Esophagus muscularis mucosa (tissue), 4 donors: ENCODE measurements around the gene SNX13. TPM values are rescaled to one million over a fixed set of nuclear protein-coding genes. Genes with fewer than 3 reads are reported as not detected.

ENCODE experiments used
- DNase-seq: peaks from one replicate; pipeline ENCODE4 v3.0.0-alpha.2; 2017; ENCODE audit errors: extremely low spot score
- H3K27ac ChIP-seq, 4 donors: fragments of 200-600 bp; sonication (generic); replicated peaks in 1 of 4; 1 replicate in 3 of 4; 2 replicates in 1 of 4; pipeline ENCODE4 v1.5.1; 2016 to 2019; ENCODE audit warnings: mild to moderate bottlenecking in 1 of 4
- H3K27me3 ChIP-seq, 4 donors: fragments of 200-600 bp; sonication (generic); one replicate each; pipeline versions ENCODE4 v1.5.1 to v1.6.0; 2016 to 2019
- H3K36me3 ChIP-seq, 4 donors: fragments of 200-600 bp; sonication (generic); one replicate each; pipeline ENCODE4 v1.5.1; 2016 to 2019
- H3K4me1 ChIP-seq, 4 donors: fragments of 200-600 bp; sonication (generic); one replicate each; pipeline ENCODE4 v1.5.1; 2016 to 2019
- H3K4me3 ChIP-seq, 4 donors: fragments of 200-600 bp; sonication (generic); 1 replicate in 2 of 4; 2 replicates in 2 of 4; pipeline ENCODE4 v1.5.1; 2016 to 2019; ENCODE audit warnings: mild to moderate bottlenecking in 4 of 4, moderate library complexity in 1 of 4
- H3K9me3 ChIP-seq, 4 donors: fragments of 200-600 bp; sonication (generic); 1 replicate in 3 of 4; 2 replicates in 1 of 4; pipeline ENCODE4 v1.5.1; 2016 to 2019
- CTCF ChIP-seq, 3 experiments: fragments of 200-600 bp in 2 of 3; fragments of 450-650 bp in 1 of 3; sonication (generic) in 2 of 3; IDR thresholded peaks; one replicate each; pipeline ENCODE4 v1.5.1; 2017 to 2019; ENCODE audit warnings: antibody characterized with exemption in 3 of 3, mild to moderate bottlenecking in 2 of 3, moderate library complexity in 1 of 3
- EP300 ChIP-seq: sonication (generic); formaldehyde crosslinking; IDR thresholded peaks from one replicate; pipeline ENCODE4 v1.6.1; 2017; ENCODE audit warnings: antibody characterized with exemption
- POLR2A ChIP-seq: fragments of 450-650 bp; IDR thresholded peaks from one replicate; pipeline ENCODE4 v1.6.1; 2017; ENCODE audit warnings: antibody characterized with exemption, moderate library complexity, mild to moderate bottlenecking, low read depth
- POLR2AphosphoS5 ChIP-seq, 2 donors: sonication (generic); formaldehyde crosslinking; IDR thresholded peaks; one replicate each; pipeline ENCODE4 v1.6.1; 2017; ENCODE audit warnings: antibody characterized with exemption in 2 of 2
- WGBS: methylation state at CpG from one replicate; pipeline ENCODE4 v1.1.5; 2018; 5-methylcytosine and 5-hydroxymethylcytosine counted together
- intact Hi-C: fragments of 100-400 bp; cut with DNase I; formaldehyde crosslinking; loops from one replicate; pipeline ENCODE4 v1.15.1; 2023
- total RNA-seq, 4 donors: library from RNA; depleted of rRNA; stranded (reverse); fragments of >200 nt; gene quantifications; one replicate each; pipeline versions ENCODE4 v1.1.0 to v1.2.1, GENCODE V29; 2016

The SNX13 gene
- total RNA-seq, 4 donors from 2014 or later: 37.9 to 51.8 (median 43.9) TPM

DNA sequence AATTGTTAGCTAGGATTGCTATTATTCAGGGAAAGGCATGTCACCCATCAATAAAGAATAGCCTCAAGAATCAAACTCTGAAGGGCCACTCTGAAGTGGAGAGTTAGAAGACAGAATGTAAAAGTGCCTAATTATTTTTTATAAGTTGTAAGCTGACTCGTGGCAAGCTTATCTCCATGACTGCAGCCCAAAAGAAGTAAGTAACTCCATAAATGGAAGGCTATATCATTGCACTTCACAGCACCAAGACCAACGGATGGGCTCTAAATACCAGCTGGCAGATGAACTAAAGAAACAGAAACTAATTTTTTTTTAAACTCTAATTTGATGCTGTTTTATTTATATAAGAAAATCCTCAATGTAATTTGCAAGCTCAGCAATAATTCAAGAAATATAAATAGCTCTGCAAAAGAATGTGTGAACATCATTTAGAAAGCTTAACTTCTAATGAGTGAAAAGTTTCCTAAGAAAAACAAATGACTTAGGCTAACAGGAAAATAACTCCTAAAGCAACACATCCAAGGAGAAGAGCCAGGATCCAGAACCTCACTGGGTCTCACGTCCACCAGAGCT, 165.5 kb downstream of the SNX13 start:
- WGBS: 58% methylated on average over 3 of the region's 3 CpGs
- TF ChIP-seq POLR2A (no peak), EP300 (no peak), CTCF (IDR thresholded peaks at IDR 0.05) (no peak), POLR2AphosphoS5 (IDR thresholded peaks at IDR 0.05) (no peak)
- Histone ChIP-seq H3K27ac (no peak overlapping the region), H3K36me3 (no peaks in the 10 kb centered on the region), H3K4me1 (peaks cover 0 to 16% (median 0%) of the 10 kb centered on the region in 4 donors), H3K9me3 (no peaks in the 10 kb centered on the region), H3K4me3 (no peak overlapping the region), H3K27me3 (no peaks in the 10 kb centered on the region)
- intact Hi-C loops: no loop called here
- DNase-seq: no peak

DNA sequence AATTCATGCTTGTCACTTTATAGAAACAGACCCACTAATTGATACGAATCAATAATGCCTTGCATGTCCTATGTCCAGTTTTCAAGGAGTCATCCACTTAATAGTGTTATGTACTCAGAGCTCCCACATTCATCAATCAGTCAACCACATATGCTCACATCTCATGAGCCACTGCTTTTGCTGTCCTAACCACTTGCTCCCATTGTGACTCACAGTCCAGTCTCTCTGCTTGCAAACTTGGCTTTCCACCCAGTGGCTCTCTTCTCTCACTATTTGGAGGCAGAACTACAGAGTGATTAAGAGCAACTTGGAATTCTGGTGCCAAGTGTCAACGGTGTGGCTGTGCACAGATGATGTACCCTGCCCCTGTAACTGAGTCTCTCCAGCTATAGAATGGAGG, 166.0 kb downstream of the SNX13 start:
- Histone ChIP-seq H3K4me1 (peaks cover 0 to 16% (median 0%) of the 10 kb centered on the region in 4 donors), H3K9me3 (no peaks in the 10 kb centered on the region), H3K27ac (no peak overlapping the region), H3K27me3 (no peaks in the 10 kb centered on the region), H3K4me3 (no peak overlapping the region), H3K36me3 (no peaks in the 10 kb centered on the region)
- no peak for DNase-seq
- TF ChIP-seq POLR2AphosphoS5 (IDR thresholded peaks at IDR 0.05): no peak
- no peak for TF ChIP-seq POLR2A
- no peak for TF ChIP-seq CTCF (IDR thresholded peaks at IDR 0.05)
- intact Hi-C loops: no loop called here
- 92% methylated on average over 2 of the region's 2 CpGs for WGBS

- no peaks in the 10 kb centered on the region for H3K36me3 ChIP-seq
- 78% methylated on average over 4 of the region's 4 CpGs for WGBS
- no peaks in the 10 kb centered on the region for H3K9me3 ChIP-seq
- no peaks in the 10 kb centered on the region for H3K27me3 ChIP-seq
- H3K4me1 ChIP-seq: peaks cover 0 to 16% (median 0%) of the 10 kb centered on the region in 4 donors
- intact Hi-C loops: no loop called here
- H3K4me3 ChIP-seq: no peak overlapping the region
- H3K27ac ChIP-seq: no peak overlapping the region
- TF ChIP-seq CTCF (IDR thresholded peaks at IDR 0.05): no peak
- no peak for TF ChIP-seq POLR2A
- no peak for TF ChIP-seq EP300
- no peak for DNase-seq
Observed at GRCh38 chr7:17773289-17773626, 167.0 kb downstream of the SNX13 start.

DNA sequence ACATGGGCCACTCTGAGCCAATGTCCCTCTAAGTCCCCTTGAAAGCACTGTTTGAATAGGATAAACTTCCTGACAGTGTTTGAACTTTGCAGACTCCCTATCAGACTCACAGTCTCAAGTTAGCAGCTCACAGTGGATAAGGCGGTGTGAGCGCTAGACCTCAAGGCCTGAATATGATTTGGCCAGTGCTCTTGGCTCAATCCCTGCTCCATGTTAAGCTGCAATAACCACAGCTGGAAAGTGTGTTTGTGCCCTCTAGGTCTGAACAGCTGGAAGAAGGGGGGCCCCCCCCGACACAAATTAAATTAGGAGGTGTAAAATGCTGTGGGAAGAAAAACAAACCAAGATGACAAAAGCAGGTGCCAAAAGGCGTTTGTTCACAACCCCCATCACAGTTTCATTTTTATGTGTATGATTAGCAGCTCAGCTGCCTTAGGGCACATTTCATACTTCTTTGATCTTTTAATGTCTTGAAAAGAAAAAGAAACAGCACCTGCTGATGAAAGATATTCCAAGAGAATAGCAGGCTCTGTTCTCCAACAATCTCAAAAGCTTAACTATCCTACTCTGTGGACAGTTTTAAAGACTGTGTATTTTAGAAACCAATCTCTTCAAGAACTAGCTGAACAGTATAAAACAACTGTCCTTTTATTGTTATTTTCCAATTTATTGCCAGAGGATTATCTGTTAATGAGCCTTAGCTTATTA, 167.6 kb downstream of the SNX13 start:
- Histone ChIP-seq H3K4me1 (peaks cover 0 to 16% (median 0%) of the 10 kb centered on the region in 4 donors), H3K27ac (no peak overlapping the region), H3K4me3 (no peak overlapping the region), H3K36me3 (no peaks in the 10 kb centered on the region), H3K27me3 (no peaks in the 10 kb centered on the region), H3K9me3 (no peaks in the 10 kb centered on the region)
- intact Hi-C loops: no loop called here
- TF ChIP-seq EP300: no peak
- no peak for TF ChIP-seq CTCF (IDR thresholded peaks at IDR 0.05)
- no peak for TF ChIP-seq POLR2AphosphoS5 (IDR thresholded peaks at IDR 0.05)
- no peak for TF ChIP-seq POLR2A
- no peak for DNase-seq
- WGBS: 59% methylated on average over 4 of the region's 4 CpGs

- H3K36me3 ChIP-seq: no peaks in the 10 kb centered on the region
- no peak overlapping the region for H3K27ac ChIP-seq
- intact Hi-C loops: no loop called here
- TF ChIP-seq POLR2A (no peak), EP300 (no peak), POLR2AphosphoS5 (IDR thresholded peaks at IDR 0.05) (no peak), CTCF (IDR thresholded peaks at IDR 0.05) (no peak)
- no peak overlapping the region for H3K4me3 ChIP-seq
- H3K4me1 ChIP-seq: peaks cover 0 to 16% (median 0%) of the 10 kb centered on the region in 4 donors
- WGBS: 66% methylated on average over 3 of the region's 3 CpGs
- DNase-seq: no peak
- no peaks in the 10 kb centered on the region for H3K9me3 ChIP-seq
- H3K27me3 ChIP-seq: no peaks in the 10 kb centered on the region
Observed at GRCh38 chr7:17771901-17772408, 168.3 kb downstream of the SNX13 start.
